Activated CD4-positive, alpha-beta T cell treated with anti-CD3 and anti-CD28 coated beads, Interleukin-2, amount 50 U/mL, for 16 hours (primary cell): ENCODE measurements around the gene SOX12.
"Not testable (repeated sequence)": the region's sequence is repeated elsewhere in the genome, so short reads cannot be mapped to it uniquely, and the experiment has no call there.

Experiments used
- DNase-seq: peaks from one replicate; pipeline ENCODE4 v3.0.0-alpha.2; 2020

The SOX12 gene

GRCh38 chr20:363319-364078 is 38.1 kb downstream of the SOX12 start:
- DNase-seq = no peak

GRCh38 chr20:364905-365794 is 39.8 kb downstream of the SOX12 start:
- peak; percentile 64 for DNase-seq

GRCh38 chr20:366041-366718 is 40.8 kb downstream of the SOX12 start:
- DNase-seq = no peak

- no peak for DNase-seq
Measured at GRCh38 chr20:366719-367485, 41.5 kb downstream of the SOX12 start.

- no peak for DNase-seq
Measured at GRCh38 chr20:367486-367887, 42.1 kb downstream of the SOX12 start.

- no peak for DNase-seq
Measured at GRCh38 chr20:368915-369314, 43.6 kb downstream of the SOX12 start.

- no peak for DNase-seq
Measured at GRCh38 chr20:370151-370600, 44.8 kb downstream of the SOX12 start.

- no peak for DNase-seq
Measured at GRCh38 chr20:370977-371754, 45.8 kb downstream of the SOX12 start.

GRCh38 chr20:371755-372542 is 46.6 kb downstream of the SOX12 start:
- peak; percentile 29 for DNase-seq

- peak; percentile 21 for DNase-seq
Measured at GRCh38 chr20:372543-373082, 47.3 kb downstream of the SOX12 start.

- DNase-seq = no peak
Measured at GRCh38 chr20:373171-373890, 48.0 kb downstream of the SOX12 start.

GRCh38 chr20:375265-375889 is 50.0 kb downstream of the SOX12 start:
- DNase-seq = no peak

GRCh38 chr20:376089-376488 is 50.7 kb downstream of the SOX12 start:
- no peak for DNase-seq

- DNase-seq = no peak
Measured at GRCh38 chr20:376750-377149, 51.4 kb downstream of the SOX12 start.

GRCh38 chr20:377578-377977 is 52.2 kb downstream of the SOX12 start:
- DNase-seq = not testable (repeated sequence)

- no peak for DNase-seq
Measured at GRCh38 chr20:378961-379336, 53.6 kb downstream of the SOX12 start.
